Coronary artery (tissue), 2 donors: ENCODE measurements around the gene NECAB3.

ENCODE experiments used
- DNase-seq: peaks from one replicate; pipeline ENCODE4 v3.0.0-alpha.2; 2017; ENCODE audit warnings: low spot score
- H3K27ac ChIP-seq, 2 donors: fragments of 200-600 bp; sonication (generic); one replicate each; pipeline ENCODE4 v1.5.1; 2016 to 2019
- H3K4me3 ChIP-seq: fragments of 200-600 bp; sonication (generic); 2 replicates; pipeline ENCODE4 v1.5.1; 2016; ENCODE audit warnings: mild to moderate bottlenecking, moderate library complexity
- CTCF ChIP-seq: fragments of 200-600 bp; sonication (generic); IDR thresholded peaks from one replicate; pipeline ENCODE4 v1.5.1; 2019; ENCODE audit warnings: antibody characterized with exemption

NECAB3 gene

DNA sequence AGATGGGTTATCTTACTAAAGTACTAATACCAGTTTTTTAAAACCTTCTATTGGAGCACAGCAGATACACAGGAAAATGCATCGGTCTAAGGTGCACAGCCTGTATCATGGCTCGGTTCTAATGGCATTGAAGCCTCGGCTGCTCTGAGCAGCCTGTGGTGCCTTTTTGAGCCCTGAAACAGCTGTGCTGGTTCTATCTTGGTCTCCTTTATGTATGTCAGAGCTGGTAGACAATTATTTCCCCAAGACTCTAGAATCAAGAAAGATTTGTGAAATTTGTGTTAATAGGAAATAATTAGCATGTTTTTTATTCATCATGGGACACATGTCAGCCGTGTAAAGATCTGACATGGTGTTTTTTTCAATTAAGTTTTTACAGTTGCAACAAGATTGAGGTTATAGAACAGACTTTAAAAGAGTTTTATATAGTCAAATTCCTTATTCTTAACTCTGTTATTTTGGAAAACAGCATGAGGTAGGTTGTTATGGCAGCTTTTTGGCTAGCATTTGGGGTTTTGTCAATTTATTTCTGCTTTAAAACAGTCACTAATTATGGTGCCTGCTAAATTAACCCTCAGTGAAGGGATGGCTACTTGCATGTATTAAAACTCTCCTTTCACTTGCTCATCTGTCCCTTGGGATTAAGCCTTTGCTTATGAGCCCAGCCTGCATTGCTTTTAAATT lies 52.4 kb downstream of the NECAB3 start:
- no peak overlapping the region for H3K27ac ChIP-seq
- no peak for TF ChIP-seq CTCF
- H3K4me3 ChIP-seq = no peak overlapping the region
- DNase-seq = no peak

DNA sequence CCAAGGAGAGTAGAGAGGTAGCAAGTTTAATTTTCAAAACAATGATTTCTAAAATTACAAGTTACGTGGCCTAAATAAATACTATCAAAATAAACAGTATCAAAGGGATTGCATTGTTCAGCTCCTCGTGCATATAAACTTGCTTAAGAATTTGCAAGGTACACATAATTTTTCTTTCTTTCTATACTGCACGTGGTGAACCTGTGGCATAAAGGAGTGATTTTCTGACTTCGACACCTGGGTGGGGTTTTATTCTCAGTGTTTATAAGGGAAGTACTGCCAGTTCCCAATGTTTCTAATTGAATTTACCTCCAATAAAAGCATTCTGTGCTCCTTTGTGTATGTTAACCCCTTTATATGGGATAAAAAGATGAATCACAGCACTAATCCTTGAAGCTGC lies 62.2 kb downstream of the NECAB3 start:
- no peak overlapping the region for H3K27ac ChIP-seq
- TF ChIP-seq CTCF = no peak

DNA sequence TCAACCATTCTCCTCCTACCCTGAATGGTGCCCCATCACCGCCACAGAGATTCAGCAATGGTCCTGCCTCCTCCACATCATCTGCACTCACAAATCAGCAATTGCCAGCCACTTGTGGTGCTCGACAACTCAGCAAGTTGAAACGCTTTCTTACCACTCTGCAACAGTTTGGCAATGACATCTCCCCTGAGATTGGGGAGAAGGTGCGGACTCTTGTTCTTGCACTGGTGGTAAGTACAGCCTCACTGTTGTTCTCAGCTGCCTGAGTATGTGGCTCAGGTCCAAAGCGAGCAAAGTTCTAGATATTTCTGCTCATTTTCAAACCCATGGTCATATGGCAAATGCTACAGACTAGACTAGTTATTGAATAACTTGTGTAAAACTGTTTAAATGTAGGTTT lies 63.1 kb downstream of the NECAB3 start:
- DNase-seq = no peak
- TF ChIP-seq CTCF = no peak
- H3K27ac ChIP-seq = no peak overlapping the region
- H3K4me3 ChIP-seq = no peak overlapping the region

More for the DNA sequence above, 62.2 kb downstream of the NECAB3 start:
- DNase-seq = no peak
- H3K4me3 ChIP-seq = no peak overlapping the region

GRCh38 chr20:33609504-33609903 lies 64.7 kb downstream of the NECAB3 start:
- no peak for DNase-seq
- no peak overlapping the region for H3K27ac ChIP-seq

More at GRCh38 chr20:33609504-33609903, 64.7 kb downstream of the NECAB3 start:
- TF ChIP-seq CTCF = no peak
- H3K4me3 ChIP-seq = no peak overlapping the region
